K562 (cell line): ENCODE results near the gene ZFYVE27. TPM values are rescaled to one million over a fixed set of nuclear protein-coding genes. Genes with fewer than 3 reads are reported as not detected.

Experiments used
- ATAC-seq: fragments of 200-7000 bp; cut with Tn5 transposase; 3 replicates; pipeline ENCODE4 v1.9.1; 2020; ENCODE audit warnings: moderate library complexity
- BruUV-seq: library from RNA; stranded (reverse); fragments of 400-500 nt; replicated peaks from 2 replicates; lab custom pipeline; 2021; lab: Mats Ljungman, UMichigan
- CTCF ChIA-PET: fragments of 300-600 bp; formaldehyde crosslinking; extraction: SDS; loops from one replicate; lab custom pipeline; 2021; ENCODE audit warnings: low intra/inter-chr PET ratio; lab: Yijun Ruan, JAX
- POLR2A ChIA-PET: fragments of 300-600, 350-650 bp; sonication (Branson Sonifier 250); formaldehyde crosslinking; extraction: SDS; loops from one replicate; lab custom pipeline; 2021; ENCODE audit warnings: antibody characterized with exemption, inconsistent platforms; lab: Yijun Ruan, JAX
- DNase-seq, 4 experiments: peaks; one replicate each; pipeline versions ENCODE4 v3.0.0 to v3.0.0-alpha.2; 2011 to 2018; ENCODE audit warnings: low spot score in 3 of 4, mixed read lengths in 3 of 4; ENCODE audit errors: extremely low read depth in 1 of 4
- FAIRE-seq: peaks from 2 replicates; lab custom pipeline; 2011; peaks lifted over from hg19 to GRCh38; lab: Jason Lieb, UNC
- H2AFZ ChIP-seq: 2 replicates; pipeline ENCODE4 v1.6.0; 2011; ENCODE audit warnings: low read depth, low read length, control low read depth, inconsistent platforms
- H3K27ac ChIP-seq: fragments of 200-600 bp; 3 replicates; pipeline ENCODE4 v1.8.0; 2011; ENCODE audit warnings: low read depth, mild to moderate bottlenecking, control low read depth, inconsistent platforms, low read length, moderate library complexity, mixed read lengths; ENCODE audit errors: extremely low read depth
- H3K27me3 ChIP-seq, 2 experiments: fragments of 300-600 bp in 1 of 2; 2 replicates in 1 of 2; 3 replicates in 1 of 2; pipeline versions ENCODE4 v1.6.0 to v1.8.0; 2011; ENCODE audit warnings: inconsistent platforms in 2 of 2, low read length in 2 of 2, mild to moderate bottlenecking in 1 of 2, mixed read lengths in 1 of 2, moderate library complexity in 1 of 2; ENCODE audit not compliant: control insufficient read depth in 2 of 2, insufficient read depth in 2 of 2
- H3K36me3 ChIP-seq: fragments of 300-600 bp; 3 replicates; pipeline ENCODE4 v1.8.0; 2011; ENCODE audit warnings: mild to moderate bottlenecking, low read length, inconsistent platforms; ENCODE audit not compliant: control insufficient read depth, insufficient read depth
- H3K4me1 ChIP-seq, 2 experiments: fragments of 200-600 bp in 1 of 2; replicated peaks in 1 of 2; 2 replicates in 1 of 2; 3 replicates in 1 of 2; pipeline versions ENCODE4 v1.5.1 to v1.8.0; 2011; ENCODE audit warnings: inconsistent platforms in 2 of 2, low read length in 2 of 2, mild to moderate bottlenecking in 1 of 2, mixed read lengths in 1 of 2, moderate library complexity in 1 of 2; ENCODE audit not compliant: control insufficient read depth in 2 of 2, insufficient read depth in 2 of 2
- H3K4me2 ChIP-seq: 2 replicates; pipeline ENCODE4 v1.6.1; 2011; ENCODE audit warnings: low read length, control low read depth, inconsistent platforms, mixed read lengths; ENCODE audit not compliant: insufficient read depth
- H3K4me3 ChIP-seq: fragments of 200-600 bp; sonication (generic), shearing (Covaris generic); 2 replicates; pipeline ENCODE4 v1.5.1; 2016; ENCODE audit warnings: control low read depth, inconsistent platforms
- H3K79me2 ChIP-seq: fragments of 200-600 bp; 3 replicates; pipeline ENCODE4 v1.8.0; 2011; ENCODE audit warnings: low read length, inconsistent platforms; ENCODE audit not compliant: control insufficient read depth, insufficient read depth
- H3K9ac ChIP-seq, 2 experiments: 2 replicates each; pipeline versions ENCODE4 v1.6.0 to v1.6.1; 2011; ENCODE audit warnings: low read depth in 2 of 2, low read length in 2 of 2, control low read depth in 1 of 2, inconsistent platforms in 1 of 2, mild to moderate bottlenecking in 1 of 2, mixed read lengths in 1 of 2; ENCODE audit not compliant: insufficient read depth in 1 of 2
- H3K9me1 ChIP-seq: one replicate; pipeline ENCODE4 v1.6.0; 2011; ENCODE audit warnings: inconsistent platforms, mild to moderate bottlenecking, low read length, moderate library complexity; ENCODE audit not compliant: control insufficient read depth, insufficient read depth
- H3K9me3 ChIP-seq: replicated peaks from 2 replicates; pipeline ENCODE4 v1.5.1; 2011; ENCODE audit warnings: low read depth, low read length, inconsistent platforms; ENCODE audit not compliant: control insufficient read depth, insufficient read depth
- H4K20me1 ChIP-seq: replicated peaks from 2 replicates; pipeline ENCODE4 v1.6.1; 2011; ENCODE audit warnings: low read length, inconsistent platforms, mixed read lengths; ENCODE audit not compliant: control insufficient read depth, insufficient read depth
- ARID3B ChIP-seq: fragments of 250-450 bp; sonication (Bioruptor Pico); IDR thresholded peaks from 2 replicates; pipeline ENCODE4 v1.4.0; 2020; ENCODE audit warnings: borderline replicate concordance
- BRF1 ChIP-seq: IDR thresholded peaks from 3 replicates; pipeline ENCODE4 v1.6.1; 2011; ENCODE audit warnings: borderline replicate concordance, mild to moderate bottlenecking; ENCODE audit not compliant: insufficient read length; ENCODE audit errors: extremely low read depth
- IRF1 ChIP-seq: sonication (generic); formaldehyde crosslinking; IDR thresholded peaks from 2 replicates; pipeline ENCODE4 v1.8.0; 2022; ENCODE audit warnings: missing genetic modification reagents, mild to moderate bottlenecking, borderline replicate concordance
- POLR2AphosphoS2 ChIP-seq: IDR thresholded peaks from 2 replicates; pipeline ENCODE4 v1.6.1; 2012; ENCODE audit warnings: low read length, improper control_type of control experiment
- THRAP3 ChIP-seq: fragments of 450-650 bp; IDR thresholded peaks from 2 replicates; pipeline ENCODE4 v1.6.1; 2016; ENCODE audit warnings: mild to moderate bottlenecking, inconsistent platforms, borderline replicate concordance
- WHSC1 ChIP-seq: IDR thresholded peaks from one replicate; pipeline ENCODE4 v1.6.1; 2012; ENCODE audit warnings: low read length, control low read depth, inconsistent platforms
- ZHX1 ChIP-seq: fragments of 150-350 bp; conservative IDR thresholded peaks from 2 replicates; pipeline ENCODE4 v1.6.1; 2014; ENCODE audit warnings: low read length
- ZNF655 ChIP-seq: fragments of 250-450 bp; sonication (Bioruptor Pico); IDR thresholded peaks from 2 replicates; pipeline ENCODE4 v1.5.0; 2021
- WGBS: fragments of 100-300 bp; shearing (Covaris generic); methylation state at CpG from one replicate; pipeline ENCODE4 v1.1.6; 2016; ENCODE audit warnings: low coverage, mixed read lengths; ENCODE audit not compliant: insufficient coverage; ENCODE audit errors: missing lambda C conversion rate; 5-methylcytosine and 5-hydroxymethylcytosine counted together
- in situ Hi-C: fragments of 300-500 bp; cut with MboI; formaldehyde crosslinking; loops from 4 replicates; pipeline ENCODE4 v1.15.0; 2018; ENCODE audit warnings: inconsistent platforms, mixed read lengths
- intact Hi-C: fragments of 100-400 bp; cut with micrococcal nuclease; formaldehyde crosslinking; loops from 2 replicates; pipeline ENCODE4 v1.14.2; 2022
- polyA plus RNA-seq, 8 experiments: library from polyadenylated mRNA; depleted of rRNA in 4 of 8; stranded (reverse) in 5 of 8; unstranded in 3 of 8; fragments of >200 nt; fragmentation: Nextera tagmentation in 2 of 8; fragmentation: Illumina TruSeq in 1 of 8; extraction: Ambion mirVana in 2 of 8; extraction: Trizol in 1 of 8; gene quantifications; 2 replicates each; pipeline versions ENCODE4 v1.2.1 to v1.2.3, GENCODE V29; 2011 to 2014; ENCODE audit warnings: inconsistent platforms in 1 of 8, missing spikeins in 1 of 8
- total RNA-seq, 7 experiments: library from RNA; depleted of rRNA in 6 of 7; stranded (reverse); fragments of >200 nt in 6 of 7; fragmentation: Illumina TruSeq in 2 of 7; extraction: Trizol in 2 of 7; gene quantifications; 2 replicates each; pipeline versions ENCODE4 v1.2.1 to v1.2.3, GENCODE V29; 2011 to 2021; ENCODE audit warnings: low replicate concordance in 1 of 7

The ZFYVE27 gene
- total and polyA plus RNA-seq, 9 of the 15 experiments (the other 6 are each of a cell fraction or from before 2014, with no cell fraction given): 0.81 to 21.9 (median 15.3) TPM

- no peak for TF ChIP-seq ZHX1
- no peak for TF ChIP-seq POLR2AphosphoS2
- no peak for TF ChIP-seq WHSC1
Observed at GRCh38 chr10:97726636-97727178, 10.2 kb upstream of the ZFYVE27 start (continued).

GRCh38 chr10:97729014-97729413 is 7.9 kb upstream of the ZFYVE27 start:
- no TSS peak for BruUV-seq
- Histone ChIP-seq H3K79me2 (no peaks in the 10 kb centered on the region), H3K9me3 (no peaks in the 10 kb centered on the region), H2AFZ (no peak overlapping the region), H3K4me3 (no peak overlapping the region), H4K20me1 (no peaks in the 10 kb centered on the region), H3K27me3 (no peaks in the 10 kb centered on the region), H3K27ac (no peak overlapping the region), H3K4me2 (no peak overlapping the region), H3K4me1 (peaks cover 0 to 2% of the 10 kb centered on the region in 2 experiments; a peak in 3 of 5 replicates), H3K9me1 (no peaks in the 10 kb centered on the region), H3K9ac (no peak overlapping the region), H3K36me3 (no peaks in the 10 kb centered on the region)
- WGBS: 80% methylated on average over 5 of the region's 5 CpGs
- FAIRE-seq (no peak), DNase-seq (no peak), ATAC-seq (no peak)
- intact Hi-C loops: no loop called here
- POLR2A ChIA-PET: interaction anchor here (0.6 kb wide), 1 partner anchor 53 kb away, joined by 3 read pairs; no protein-coding TSS in a partner anchor
- no peak for TF ChIP-seq THRAP3
- no peak for TF ChIP-seq ZNF655 (CRISPR knock-in tag)
- TF ChIP-seq ARID3B: no peak
- no peak for TF ChIP-seq BRF1
- TF ChIP-seq IRF1 (CRISPR knock-in tag): no peak
- CTCF ChIA-PET: no interaction called here
- in situ Hi-C loops: no loop called here
